Measurements from ENCODE around the gene NFIB.

DNA sequence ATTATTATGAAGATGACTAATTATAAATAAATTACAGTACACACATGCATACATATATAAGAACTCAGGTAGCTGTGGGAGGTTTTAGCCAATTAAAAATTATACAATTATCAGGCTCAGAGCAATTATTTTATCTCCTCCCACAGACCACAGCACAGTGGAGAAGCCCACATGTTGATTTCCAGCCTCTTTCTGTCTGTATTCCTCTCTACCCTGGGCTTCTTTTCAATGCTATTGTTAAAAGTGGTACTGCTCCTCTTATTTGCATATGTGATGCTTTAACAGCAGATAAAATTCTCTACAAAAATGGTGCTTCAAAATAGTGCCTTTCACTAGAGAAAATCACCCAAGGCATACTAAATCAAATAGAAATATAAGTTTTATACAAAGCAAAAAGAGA, 218.7 kb downstream of the NFIB start:
- TF ChIP-seq, protein P1, sequence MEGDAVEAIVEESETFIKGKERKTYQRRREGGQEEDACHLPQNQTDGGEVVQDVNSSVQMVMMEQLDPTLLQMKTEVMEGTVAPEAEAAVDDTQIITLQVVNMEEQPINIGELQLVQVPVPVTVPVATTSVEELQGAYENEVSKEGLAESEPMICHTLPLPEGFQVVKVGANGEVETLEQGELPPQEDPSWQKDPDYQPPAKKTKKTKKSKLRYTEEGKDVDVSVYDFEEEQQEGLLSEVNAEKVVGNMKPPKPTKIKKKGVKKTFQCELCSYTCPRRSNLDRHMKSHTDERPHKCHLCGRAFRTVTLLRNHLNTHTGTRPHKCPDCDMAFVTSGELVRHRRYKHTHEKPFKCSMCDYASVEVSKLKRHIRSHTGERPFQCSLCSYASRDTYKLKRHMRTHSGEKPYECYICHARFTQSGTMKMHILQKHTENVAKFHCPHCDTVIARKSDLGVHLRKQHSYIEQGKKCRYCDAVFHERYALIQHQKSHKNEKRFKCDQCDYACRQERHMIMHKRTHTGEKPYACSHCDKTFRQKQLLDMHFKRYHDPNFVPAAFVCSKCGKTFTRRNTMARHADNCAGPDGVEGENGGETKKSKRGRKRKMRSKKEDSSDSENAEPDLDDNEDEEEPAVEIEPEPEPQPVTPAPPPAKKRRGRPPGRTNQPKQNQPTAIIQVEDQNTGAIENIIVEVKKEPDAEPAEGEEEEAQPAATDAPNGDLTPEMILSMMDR (conservative IDR thresholded peaks at IDR 0.05): no peak
- TF ChIP-seq EZH2 (IDR thresholded peaks at IDR 0.05; ENCODE audit: low read depth): no peak

Measured in PC-9 (cell line).